Naive thymus-derived CD4-positive, alpha-beta T cell (primary cell): Measurements from ENCODE around the gene PTGIS. TPM values are rescaled to one million over a fixed set of nuclear protein-coding genes. Genes with fewer than 3 reads are reported as not detected.

Source experiments
- ATAC-seq: fragments of 150-1000 bp; cut with Tn5 transposase; 2 replicates; pipeline ENCODE4 v1.10.0; 2021; ENCODE audit warnings: mild to moderate bottlenecking, moderate library complexity
- CTCF ChIA-PET: fragments of 350-600 bp; sonication (Branson Sonifier 250); formaldehyde crosslinking; loops from one replicate; lab custom pipeline; 2021; ENCODE audit warnings: antibody characterized with exemption; lab: Charles Lee
- POLR2A ChIA-PET: fragments of 350-600 bp; sonication (Branson Sonifier 250); formaldehyde crosslinking; loops from one replicate; lab custom pipeline; 2021; ENCODE audit warnings: antibody characterized with exemption, inconsistent platforms; lab: Charles Lee
- DNase-seq, 9 donors: peaks; one replicate each; pipeline versions ENCODE4 v3.0.0 to v3.0.0-alpha.2; 2020 to 2022; ENCODE audit warnings: mixed read lengths in 1 of 9
- H3K27ac ChIP-seq: one replicate; pipeline ENCODE4 v1.7.0; 2013; ENCODE audit warnings: mild to moderate bottlenecking, low read depth, low read length, moderate library complexity
- H3K27me3 ChIP-seq, 2 donors: one replicate each; pipeline ENCODE4 v1.7.0; 2013; ENCODE audit warnings: low read length in 2 of 2, mild to moderate bottlenecking in 2 of 2, moderate library complexity in 2 of 2; ENCODE audit not compliant: control insufficient read depth in 2 of 2, insufficient read depth in 2 of 2
- H3K36me3 ChIP-seq, 3 experiments: 1 replicate in 2 of 3; 2 replicates in 1 of 3; pipeline ENCODE4 v1.7.0; 2013; ENCODE audit warnings: low read length in 3 of 3, mild to moderate bottlenecking in 3 of 3, moderate library complexity in 1 of 3; ENCODE audit not compliant: insufficient read depth in 3 of 3, control insufficient read depth in 2 of 3
- H3K4me1 ChIP-seq, 2 donors: one replicate each; pipeline ENCODE4 v1.7.0; 2013; ENCODE audit warnings: low read length in 2 of 2, mild to moderate bottlenecking in 2 of 2, moderate library complexity in 1 of 2; ENCODE audit not compliant: control insufficient read depth in 2 of 2, insufficient read depth in 2 of 2
- H3K4me3 ChIP-seq: 2 replicates; pipeline ENCODE4 v1.7.0; 2013; ENCODE audit warnings: mild to moderate bottlenecking, low read length
- H3K9me3 ChIP-seq, 3 experiments: 1 replicate in 2 of 3; 2 replicates in 1 of 3; pipeline ENCODE4 v1.7.0; 2013; ENCODE audit warnings: low read length in 3 of 3; ENCODE audit not compliant: control insufficient read depth in 2 of 3
- H3K27ac Mint-ChIP-seq, 9 donors: one replicate each; pipeline ENCODE4 v1.8.0; 2020 to 2022; ENCODE audit warnings: mixed read lengths in 9 of 9, mild to moderate bottlenecking in 8 of 9, moderate library complexity in 5 of 9, inconsistent platforms in 2 of 9
- H3K27me3 Mint-ChIP-seq, 5 donors: one replicate each; pipeline ENCODE4 v1.8.0; 2021 to 2022; ENCODE audit warnings: mixed read lengths in 5 of 5, mild to moderate bottlenecking in 1 of 5
- H3K36me3 Mint-ChIP-seq, 5 donors: one replicate each; pipeline ENCODE4 v1.8.0; 2020 to 2022; ENCODE audit warnings: mixed read lengths in 5 of 5, mild to moderate bottlenecking in 3 of 5, inconsistent platforms in 1 of 5
- H3K4me1 Mint-ChIP-seq, 7 donors: one replicate each; pipeline ENCODE4 v1.8.0; 2020 to 2022; ENCODE audit warnings: mixed read lengths in 7 of 7, mild to moderate bottlenecking in 3 of 7, inconsistent platforms in 1 of 7
- H3K4me3 Mint-ChIP-seq, 10 donors: one replicate each; pipeline ENCODE4 v1.8.0; 2020 to 2022; ENCODE audit warnings: mild to moderate bottlenecking in 10 of 10, mixed read lengths in 10 of 10, moderate library complexity in 6 of 10, inconsistent platforms in 2 of 10
- H3K9me3 Mint-ChIP-seq, 11 donors: one replicate each; pipeline ENCODE4 v1.8.0; 2020 to 2022; ENCODE audit warnings: mixed read lengths in 11 of 11, mild to moderate bottlenecking in 4 of 11, inconsistent platforms in 1 of 11, moderate library complexity in 1 of 11
- intact Hi-C, 2 donors: fragments of 100-400 bp; cut with micrococcal nuclease; formaldehyde crosslinking; loops; one replicate each; pipeline ENCODE4 v1.15.1; 2023
- polyA plus RNA-seq, 2 donors: library from polyadenylated mRNA; unstranded; fragments of 300-500 nt; fragmentation: Illumina TruSeq; gene quantifications; one replicate each; pipeline ENCODE4 v1.2.3, GENCODE V29; 2021
- total RNA-seq, 6 experiments: library from RNA in 5 of 6; stranded (reverse) in 5 of 6; gene quantifications; 1 replicate in 5 of 6; 2 replicates in 1 of 6; pipeline ENCODE4 v1.2.3 and lab custom pipeline; 2021 to 2026

PTGIS gene
- total and polyA plus RNA-seq, 7 experiments from 2014 or later: 12.5 TPM; not detected in 6

DNA sequence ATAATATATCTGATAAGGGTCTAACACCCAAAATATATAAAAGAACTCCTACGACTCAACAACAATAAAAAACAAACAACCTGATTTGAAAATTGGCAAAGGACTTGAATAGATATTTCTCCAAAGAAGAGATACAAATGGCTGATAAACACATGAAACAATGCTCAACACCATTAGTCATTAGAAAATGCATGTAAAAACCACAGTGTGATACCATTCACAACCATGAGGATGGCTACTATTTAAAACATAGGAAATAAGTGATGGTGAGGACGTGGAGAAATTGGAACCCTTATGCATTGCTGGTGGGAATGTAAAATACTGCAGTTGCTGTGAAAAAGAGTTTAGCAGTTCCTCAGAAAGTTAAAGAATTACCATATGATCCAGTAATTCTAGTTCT, 41.4 kb downstream of the PTGIS start:
- no peaks in the 10 kb centered on the region for H3K36me3 ChIP-seq
- no peaks in the 10 kb centered on the region for H3K27me3 ChIP-seq
- ATAC-seq (no peak), DNase-seq (no peak)
- POLR2A ChIA-PET: no interaction called here
- CTCF ChIA-PET: no interaction called here
- intact Hi-C loops: no loop called here
- no peaks in the 10 kb centered on the region for H3K9me3 ChIP-seq
- Mint-ChIP-seq H3K4me1 (no peaks in the 10 kb centered on the region), H3K36me3 (peaks cover 0 to 9% (median 6%) of the 10 kb centered on the region in 5 donors), H3K4me3 (no peak overlapping the region), H3K9me3 (peaks cover 0 to 20% (median 5%) of the 10 kb centered on the region in 11 donors), H3K27ac (no peak overlapping the region), H3K27me3 (peaks cover 13 to 36% (median 26%) of the 10 kb centered on the region in 5 donors)
- no peak overlapping the region for H3K4me3 ChIP-seq
- no peaks in the 10 kb centered on the region for H3K4me1 ChIP-seq
- H3K27ac ChIP-seq: no peak overlapping the region

DNA sequence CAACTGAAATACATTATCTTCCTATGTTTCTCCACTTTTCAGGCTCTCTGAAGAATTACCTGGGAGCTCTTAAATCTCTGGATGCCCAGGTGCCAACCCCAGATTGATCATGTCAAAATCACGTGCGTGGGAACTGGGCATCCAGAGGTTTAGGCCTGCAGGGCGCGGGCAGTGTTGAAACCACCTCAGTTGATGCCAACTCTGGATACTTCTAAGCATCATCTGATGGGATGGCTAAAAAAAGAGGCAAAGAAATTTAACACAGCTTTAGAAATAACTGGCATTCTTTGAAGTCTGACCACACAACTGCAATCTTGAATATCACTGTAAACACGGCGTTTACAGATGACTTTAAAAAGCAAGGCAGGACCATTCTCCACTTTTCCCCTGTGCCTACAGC, 41.9 kb downstream of the PTGIS start:
- H3K27me3 ChIP-seq: no peaks in the 10 kb centered on the region
- CTCF ChIA-PET: interaction anchor here (0.6 kb wide), 1 partner anchor 70 kb away, joined by 3 read pairs; no protein-coding TSS in a partner anchor
- POLR2A ChIA-PET: no interaction called here
- intact Hi-C loops: no loop called here
- no peaks in the 10 kb centered on the region for H3K4me1 ChIP-seq
- H3K36me3 ChIP-seq: no peaks in the 10 kb centered on the region
- Mint-ChIP-seq H3K4me1 (no peaks in the 10 kb centered on the region), H3K27ac (no peak overlapping the region), H3K36me3 (peaks cover 0 to 9% (median 6%) of the 10 kb centered on the region in 5 donors), H3K27me3 (peaks cover 13 to 35% (median 24%) of the 10 kb centered on the region in 5 donors), H3K4me3 (no peak overlapping the region), H3K9me3 (peaks cover 0 to 20% (median 5%) of the 10 kb centered on the region in 11 donors)
- H3K9me3 ChIP-seq: no peaks in the 10 kb centered on the region
- H3K27ac ChIP-seq: no peak overlapping the region
- H3K4me3 ChIP-seq: no peak overlapping the region
- DNase-seq (no peak), ATAC-seq (no peak)

GRCh38 chr20:49523767-49524360, 44.1 kb downstream of the PTGIS start:
- no peak for ATAC-seq
- no peak overlapping the region for H3K4me3 ChIP-seq
- H3K27me3 Mint-ChIP-seq: peaks cover 13 to 42% (median 20%) of the 10 kb centered on the region in 5 donors
- peaks cover 0 to 20% (median 5%) of the 10 kb centered on the region in 11 donors for H3K9me3 Mint-ChIP-seq
- no peaks in the 10 kb centered on the region for H3K4me1 ChIP-seq
- H3K36me3 Mint-ChIP-seq: peaks cover 0 to 9% (median 6%) of the 10 kb centered on the region in 5 donors
- H3K4me3 Mint-ChIP-seq: no peak overlapping the region
- no peak overlapping the region for H3K27ac ChIP-seq
- no peaks in the 10 kb centered on the region for H3K9me3 ChIP-seq
- intact Hi-C loops: no loop called here
- DNase-seq: no peak
- POLR2A ChIA-PET: no interaction called here
- no peak overlapping the region for H3K27ac Mint-ChIP-seq
- CTCF ChIA-PET: no interaction called here
- H3K4me1 Mint-ChIP-seq: peaks cover 0 to 2% (median 0%) of the 10 kb centered on the region in 7 donors
- H3K27me3 ChIP-seq: no peaks in the 10 kb centered on the region
- H3K36me3 ChIP-seq: no peaks in the 10 kb centered on the region

- Mint-ChIP-seq H3K27ac (no peak overlapping the region), H3K36me3 (peaks cover 0 to 9% (median 6%) of the 10 kb centered on the region in 5 donors), H3K9me3 (peaks cover 0 to 20% (median 5%) of the 10 kb centered on the region in 11 donors), H3K27me3 (peaks cover 12 to 48% (median 19%) of the 10 kb centered on the region in 5 donors), H3K4me1 (peaks cover 0 to 4% (median 0%) of the 10 kb centered on the region in 7 donors), H3K4me3 (no peak overlapping the region)
- Histone ChIP-seq H3K27me3 (no peaks in the 10 kb centered on the region), H3K9me3 (no peaks in the 10 kb centered on the region), H3K36me3 (no peaks in the 10 kb centered on the region), H3K27ac (no peak overlapping the region), H3K4me3 (no peak overlapping the region), H3K4me1 (no peaks in the 10 kb centered on the region)
- intact Hi-C loops: no loop called here
- DNase-seq (no peak), ATAC-seq (no peak)
- POLR2A ChIA-PET: no interaction called here
- CTCF ChIA-PET: no interaction called here
Observed at GRCh38 chr20:49521356-49521755, 46.6 kb downstream of the PTGIS start.

GRCh38 chr20:49519777-49520359, 48.1 kb downstream of the PTGIS start:
- peaks cover 0 to 4% (median 0%) of the 10 kb centered on the region in 7 donors for H3K4me1 Mint-ChIP-seq

GRCh38 chr20:49519212-49519712, 48.7 kb downstream of the PTGIS start:
- Histone ChIP-seq H3K4me3 (no peak overlapping the region), H3K9me3 (no peaks in the 10 kb centered on the region), H3K27me3 (no peaks in the 10 kb centered on the region), H3K36me3 (no peaks in the 10 kb centered on the region), H3K4me1 (no peaks in the 10 kb centered on the region), H3K27ac (no peak overlapping the region)
- H3K4me3 Mint-ChIP-seq: no peak overlapping the region
- peaks cover 0 to 4% (median 0%) of the 10 kb centered on the region in 7 donors for H3K4me1 Mint-ChIP-seq
- CTCF ChIA-PET: no interaction called here
- POLR2A ChIA-PET: no interaction called here
- ATAC-seq (no peak), DNase-seq (no peak)
- peaks cover 0 to 9% (median 6%) of the 10 kb centered on the region in 5 donors for H3K36me3 Mint-ChIP-seq
- intact Hi-C loops: no loop called here
- H3K9me3 Mint-ChIP-seq: peaks cover 0 to 13% (median 4%) of the 10 kb centered on the region in 11 donors
- H3K27ac Mint-ChIP-seq: no peak overlapping the region
- H3K27me3 Mint-ChIP-seq: peaks cover 8 to 43% (median 20%) of the 10 kb centered on the region in 5 donors

More at GRCh38 chr20:49519777-49520359, 48.1 kb downstream of the PTGIS start:
- Histone ChIP-seq H3K4me3 (no peak overlapping the region), H3K27me3 (no peaks in the 10 kb centered on the region), H3K4me1 (no peaks in the 10 kb centered on the region), H3K9me3 (no peaks in the 10 kb centered on the region), H3K27ac (no peak overlapping the region), H3K36me3 (no peaks in the 10 kb centered on the region)
- intact Hi-C loops: no loop called here
- Mint-ChIP-seq H3K27ac (no peak overlapping the region), H3K36me3 (peaks cover 0 to 9% (median 6%) of the 10 kb centered on the region in 5 donors), H3K4me3 (no peak overlapping the region), H3K27me3 (peaks cover 8 to 45% (median 20%) of the 10 kb centered on the region in 5 donors), H3K9me3 (peaks cover 0 to 19% (median 5%) of the 10 kb centered on the region in 11 donors)
- DNase-seq (no peak), ATAC-seq (no peak)
- CTCF ChIA-PET: no interaction called here
- POLR2A ChIA-PET: no interaction called here
